Gastrocnemius medialis (tissue), 4 donors: ENCODE data around the gene TIGAR. TPM values are rescaled to one million over a fixed set of nuclear protein-coding genes. Genes with fewer than 3 reads are reported as not detected.

Source experiments
- ATAC-seq, 2 donors: fragments of 150-250 bp; one replicate each; pipeline ENCODE4 v1.9.1; 2016
- DNase-seq, 2 donors: peaks; one replicate each; pipeline ENCODE4 v3.0.0-alpha.2; 2019
- H3K27ac ChIP-seq, 4 donors: fragments of 200-600 bp; sonication (generic); 1 replicate in 1 of 4; 2 replicates in 3 of 4; pipeline ENCODE4 v1.5.1; 2016 to 2018; ENCODE audit warnings: mild to moderate bottlenecking in 2 of 4, moderate library complexity in 1 of 4
- H3K27me3 ChIP-seq, 3 donors: fragments of 200-600 bp; sonication (generic) in 2 of 3; 1 replicate in 1 of 3; 2 replicates in 2 of 3; pipeline versions ENCODE4 v1.5.1 to v1.6.0; 2016 to 2019; ENCODE audit warnings: mild to moderate bottlenecking in 1 of 3, moderate library complexity in 1 of 3
- H3K36me3 ChIP-seq, 2 donors: fragments of 200-600 bp; sonication (generic) in 1 of 2; one replicate each; pipeline ENCODE4 v1.5.1; 2017 to 2018
- H3K4me1 ChIP-seq, 2 donors: fragments of 200-600 bp; sonication (generic) in 1 of 2; one replicate each; pipeline ENCODE4 v1.5.1; 2016 to 2017; ENCODE audit warnings: mild to moderate bottlenecking in 2 of 2
- H3K4me3 ChIP-seq, 4 donors: fragments of 200-600 bp; sonication (generic) in 3 of 4; 1 replicate in 1 of 4; 2 replicates in 3 of 4; pipeline ENCODE4 v1.5.1; 2016 to 2019; ENCODE audit warnings: mild to moderate bottlenecking in 2 of 4
- H3K9me3 ChIP-seq, 3 donors: fragments of 200-600 bp; sonication (generic) in 2 of 3; 1 replicate in 1 of 3; 2 replicates in 2 of 3; pipeline ENCODE4 v1.5.1; 2016 to 2019
- CTCF ChIP-seq, 5 experiments: fragments of 450-650 bp in 3 of 5; fragments of 200-600 bp in 2 of 5; sonication (generic) in 2 of 5; IDR thresholded peaks in 4 of 5; conservative IDR thresholded peaks in 1 of 5; 1 replicate in 4 of 5; 2 replicates in 1 of 5; pipeline ENCODE4 v1.5.1; 2016 to 2019; ENCODE audit warnings: antibody characterized with exemption in 5 of 5, mild to moderate bottlenecking in 3 of 5, moderate library complexity in 3 of 5
- POLR2A ChIP-seq, 2 donors: fragments of 450-650 bp; IDR thresholded peaks; one replicate each; pipeline ENCODE4 v1.6.1; 2017; ENCODE audit warnings: antibody characterized with exemption in 2 of 2, mild to moderate bottlenecking in 2 of 2, moderate library complexity in 2 of 2
- in situ Hi-C, 4 donors: fragments of 200-750 bp; cut with MboI; loops; one replicate each; pipeline versions ENCODE4 v1.15.0 to v1.8.0; 2017; ENCODE audit warnings: low sequenced_read_pairs in 4 of 4
- intact Hi-C: fragments of 100-400 bp; cut with DNase I; formaldehyde crosslinking; loops from one replicate; pipeline ENCODE4 v1.15.1; 2023; ENCODE audit warnings: low total_unique reads
- total RNA-seq, 4 donors: library from RNA; depleted of rRNA; stranded (reverse); fragments of >200 nt; gene quantifications; one replicate each; pipeline versions ENCODE4 v1.1.0 to v1.2.3, GENCODE V29; 2016

TIGAR gene
- total RNA-seq, 4 donors from 2014 or later, result 4.4 to 8.3 (median 6.7) TPM

- Histone ChIP-seq H3K4me1 (peaks cover 0 to 9% of the 10 kb centered on the region in 2 donors), H3K27me3 (no peaks in the 10 kb centered on the region), H3K36me3 (no peaks in the 10 kb centered on the region), H3K4me3 (peak overlapping the region in 2 of 4 donors; percentile 24 to 35), H3K9me3 (no peaks in the 10 kb centered on the region), H3K27ac (no peak overlapping the region)
- in situ Hi-C loops (loop anchor here (10.0 to 25.0 kb wide), 2 partner anchors 216 to 229 kb away; partner anchors contain the start of gene RAD51AP1 (in 2 of the 4)), intact Hi-C loops (loop anchor here (5.0 kb wide), 2 partner anchors 114 to 219 kb away; no protein-coding TSS in a partner anchor)
- ATAC-seq (no peak), DNase-seq (no peak)
- TF ChIP-seq CTCF (IDR thresholded peaks at IDR 0.05 in 4 of 5, conservative IDR thresholded peaks at IDR 0.05 in 1 of 5) (no peak), POLR2A (IDR thresholded peaks at IDR 0.05) (no peak)
Measured at GRCh38 chr12:4308334-4308950, 12.6 kb upstream of the TIGAR start.

GRCh38 chr12:4311776-4312175 lies 9.2 kb upstream of the TIGAR start:
- no peak overlapping the region for H3K27ac ChIP-seq
- DNase-seq, result no peak
- no peaks in the 10 kb centered on the region for H3K27me3 ChIP-seq
- TF ChIP-seq POLR2A (IDR thresholded peaks at IDR 0.05), result no peak
- no peak for TF ChIP-seq CTCF (IDR thresholded peaks at IDR 0.05 in 4 of 5, conservative IDR thresholded peaks at IDR 0.05 in 1 of 5)
- peaks cover 0 to 9% of the 10 kb centered on the region in 2 donors for H3K4me1 ChIP-seq
- no peak for ATAC-seq
- in situ Hi-C loops, result loop anchor here in 2 of 4 donors (25.0 kb wide), 1 partner anchor 226 kb away; the partner anchor contains the start of gene RAD51AP1 (in 2 of the 2)
- no peaks in the 10 kb centered on the region for H3K9me3 ChIP-seq
- H3K4me3 ChIP-seq, result no peak overlapping the region
- intact Hi-C loops, result no loop called here
- no peaks in the 10 kb centered on the region for H3K36me3 ChIP-seq

GRCh38 chr12:4312251-4312650 lies 8.8 kb upstream of the TIGAR start:
- no peak for ATAC-seq
- H3K27ac ChIP-seq, result no peak overlapping the region
- H3K27me3 ChIP-seq, result no peaks in the 10 kb centered on the region
- H3K9me3 ChIP-seq, result no peaks in the 10 kb centered on the region
- intact Hi-C loops, result no loop called here
- peaks cover 0 to 9% of the 10 kb centered on the region in 2 donors for H3K4me1 ChIP-seq
- no peak for TF ChIP-seq CTCF (IDR thresholded peaks at IDR 0.05 in 4 of 5, conservative IDR thresholded peaks at IDR 0.05 in 1 of 5)
- TF ChIP-seq POLR2A (IDR thresholded peaks at IDR 0.05), result no peak
- no peak overlapping the region for H3K4me3 ChIP-seq
- in situ Hi-C loops, result loop anchor here in 2 of 4 donors (25.0 kb wide), 1 partner anchor 225 kb away; the partner anchor contains the start of gene RAD51AP1 (in 2 of the 2)
- no peaks in the 10 kb centered on the region for H3K36me3 ChIP-seq
- no peak for DNase-seq

- Histone ChIP-seq H3K27me3 (no peaks in the 10 kb centered on the region), H3K9me3 (no peaks in the 10 kb centered on the region), H3K4me3 (peak overlapping the region; percentile 61 to 94 (median 86)), H3K4me1 (peaks cover 13 to 15% of the 10 kb centered on the region in 2 donors), H3K36me3 (no peaks in the 10 kb centered on the region), H3K27ac (peak overlapping the region; percentile 88 to 95 (median 90))
- no peak for TF ChIP-seq POLR2A (IDR thresholded peaks at IDR 0.05)
- TF ChIP-seq CTCF (IDR thresholded peaks at IDR 0.05 in 4 of 5, conservative IDR thresholded peaks at IDR 0.05 in 1 of 5), result no peak
- ATAC-seq (peak; percentile 64 to 69), DNase-seq (no peak)
- intact Hi-C loops (loop anchor here (1.0 to 10.0 kb wide), 4 partner anchors 112 to 448 kb away; partner anchors contain the start of genes AKAP3, NDUFA9, PARP11 and RAD51AP1), in situ Hi-C loops (loop anchor here in 2 of 4 donors (25.0 kb wide), 1 partner anchor 217 kb away; the partner anchor contains the start of gene RAD51AP1 (in 2 of the 2))
Measured at GRCh38 chr12:4320497-4320852, 538 bp upstream of the TIGAR start.
